ENCODE results near the gene ROR2.
"Not testable (repeated sequence)": the region's sequence is repeated elsewhere in the genome, so short reads cannot be mapped to it uniquely, and the experiment has no call there.

ROR2 gene

DNA sequence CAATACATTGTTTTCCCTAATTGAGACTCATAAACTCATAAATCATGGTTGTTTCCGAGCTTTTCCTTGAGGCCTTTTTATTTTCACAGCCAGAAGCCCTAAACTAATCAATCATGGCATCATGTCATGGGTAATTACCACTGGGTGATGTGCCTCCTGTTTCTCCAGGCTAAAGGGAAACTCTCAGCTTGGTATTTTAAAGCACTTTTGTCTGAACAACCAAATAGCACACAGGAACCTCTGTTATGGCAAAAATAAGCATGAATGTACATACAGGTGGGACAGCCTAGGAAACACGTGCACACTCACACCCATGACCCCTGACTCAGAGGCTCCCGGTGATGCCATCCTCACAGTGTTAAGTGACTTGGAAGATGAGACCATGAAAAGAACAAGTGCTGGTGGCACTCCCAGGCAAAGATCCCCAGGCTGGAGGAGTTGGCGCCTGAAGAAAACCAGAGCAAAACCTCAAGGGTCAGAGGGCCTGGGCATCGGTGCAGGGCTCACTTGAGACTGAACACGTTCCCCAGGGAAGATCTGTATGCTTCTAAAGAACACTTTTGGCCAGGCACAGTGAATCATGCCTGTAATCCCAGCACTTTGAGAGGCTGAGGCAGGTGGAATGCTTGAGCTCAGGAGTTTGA lies 154.3 kb downstream of the ROR2 start:
- DNase-seq: no peak

DNA sequence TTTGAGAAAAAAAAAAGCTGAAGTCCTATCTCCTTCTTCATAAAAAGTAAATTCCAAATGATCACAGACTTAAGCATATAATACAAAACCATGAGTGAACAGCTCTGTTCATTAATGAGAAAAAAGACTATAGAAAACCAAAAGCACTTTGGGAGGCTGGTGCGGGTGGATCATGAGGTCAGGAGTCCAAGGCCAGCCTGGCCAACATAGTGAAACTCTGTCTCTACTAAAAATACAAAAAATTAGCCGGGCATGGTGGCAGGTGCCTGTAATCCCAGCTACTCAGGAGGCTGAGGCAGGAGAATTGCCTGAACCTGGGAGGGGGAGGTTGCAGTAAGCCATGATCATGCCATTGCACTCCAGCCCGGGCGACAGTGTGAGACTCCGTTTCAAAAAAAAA lies 156.7 kb downstream of the ROR2 start:
- not testable (repeated sequence) for DNase-seq

DNA sequence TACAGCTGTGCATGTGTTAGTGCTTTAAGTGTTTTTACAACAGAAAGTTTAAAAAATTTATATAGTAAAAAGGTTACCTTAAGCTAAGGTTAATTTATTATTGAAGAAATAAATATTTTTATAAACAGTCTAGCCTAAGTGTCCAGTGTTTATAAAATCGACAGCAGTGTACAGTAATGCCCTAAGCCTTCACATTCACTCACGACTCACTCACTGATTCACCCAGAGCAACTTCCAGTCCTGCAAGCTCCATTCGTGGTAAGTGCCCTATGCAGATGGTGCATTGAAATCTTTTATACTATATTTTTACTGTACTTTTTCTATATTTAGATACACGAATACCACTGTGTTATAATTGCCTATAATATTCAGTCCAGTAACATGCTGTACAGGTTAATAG lies 159.1 kb downstream of the ROR2 start:
- DNase-seq: no peak

DNA sequence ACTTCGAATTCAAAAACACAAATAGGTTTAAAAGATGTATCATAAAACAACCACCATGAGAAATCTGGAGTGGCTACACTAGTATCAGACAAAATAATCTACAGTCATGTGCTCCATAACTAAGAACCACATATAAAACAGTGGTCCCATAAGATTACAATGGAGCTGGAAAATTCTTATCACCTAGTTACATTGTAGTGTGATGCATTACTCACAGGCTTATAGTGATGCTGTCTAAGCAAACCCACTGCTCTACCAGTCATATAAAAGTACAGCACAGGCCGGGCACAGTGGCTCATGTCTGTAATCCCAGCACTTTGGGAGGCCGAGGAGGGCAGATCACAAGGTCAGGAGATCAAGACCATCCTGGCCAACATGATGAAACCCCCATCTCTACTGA lies 160.1 kb downstream of the ROR2 start:
- DNase-seq: no peak

DNA sequence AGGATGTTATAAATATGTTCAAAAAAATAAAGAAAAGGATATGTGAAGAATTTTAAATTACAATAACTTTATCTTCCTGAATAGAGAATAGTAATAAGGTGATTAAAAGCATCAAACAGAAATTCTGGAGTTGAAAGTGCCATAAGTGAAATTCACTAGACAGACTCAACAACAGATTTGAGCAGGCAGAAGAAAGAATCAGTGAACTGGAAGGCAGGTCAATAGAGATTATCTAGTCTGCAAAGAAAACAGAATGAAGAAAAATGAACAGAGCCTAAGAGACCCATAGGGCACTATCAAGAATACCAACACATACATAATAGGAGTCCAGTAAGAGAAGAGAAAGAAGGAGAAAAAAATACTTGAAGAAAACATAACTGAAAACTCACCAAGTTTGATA lies 162.1 kb downstream of the ROR2 start:
- no peak for DNase-seq

DNA sequence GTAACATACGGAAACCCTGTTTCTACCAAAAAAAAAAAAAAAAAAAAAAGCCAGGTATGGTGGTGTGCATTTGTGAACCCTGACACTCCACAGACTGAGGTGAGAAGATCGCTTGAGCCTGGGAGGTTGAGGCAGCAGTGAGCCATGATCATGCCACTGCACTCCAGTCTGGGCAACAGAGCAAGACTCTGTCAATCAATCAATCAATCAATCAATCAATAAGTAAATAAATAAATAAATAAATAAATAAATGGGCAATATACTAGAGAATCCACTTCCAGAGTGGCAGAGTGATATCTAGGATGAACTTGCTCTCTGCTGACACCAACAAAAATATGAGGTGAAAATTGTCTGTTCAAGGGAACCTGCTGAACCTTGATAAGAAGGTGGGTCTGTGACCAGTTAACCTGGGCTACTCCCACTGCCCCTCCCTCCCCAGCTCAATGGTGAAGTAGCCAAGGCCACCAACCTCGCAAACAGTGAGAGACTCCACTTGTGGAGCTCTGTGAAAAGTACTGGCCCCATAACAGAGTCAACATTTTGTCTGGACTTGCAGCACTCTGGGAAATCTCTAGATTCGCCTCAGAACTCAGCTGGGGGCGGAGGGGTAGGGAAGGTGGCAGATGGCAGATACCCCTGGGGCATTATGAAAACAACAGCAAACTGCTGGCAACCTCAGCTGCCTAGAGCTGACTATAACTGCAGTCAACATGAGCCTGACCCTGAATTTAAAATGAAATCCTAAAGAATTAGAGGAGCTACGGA lies 163.7 kb downstream of the ROR2 start:
- DNase-seq: no peak

DNA sequence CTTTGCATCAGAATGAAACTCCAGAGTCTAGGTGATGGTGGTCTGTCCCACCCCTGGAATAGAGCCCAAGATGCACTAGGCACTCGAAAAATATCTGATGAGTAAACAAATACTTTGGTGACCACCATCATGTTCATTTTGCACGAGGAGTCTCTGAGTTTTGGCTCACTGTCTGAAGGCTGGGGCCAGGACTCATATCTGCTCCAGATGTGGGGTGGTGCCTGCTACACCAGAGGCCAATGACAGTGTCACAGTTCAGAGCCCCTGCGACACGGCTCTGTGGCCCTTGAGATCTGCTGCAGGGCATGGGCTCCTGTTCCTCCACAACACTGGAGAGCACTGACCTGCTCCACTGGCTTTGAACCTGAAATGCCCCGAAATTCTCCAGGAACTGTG lies 164.6 kb downstream of the ROR2 start:
- DNase-seq: no peak

DNA sequence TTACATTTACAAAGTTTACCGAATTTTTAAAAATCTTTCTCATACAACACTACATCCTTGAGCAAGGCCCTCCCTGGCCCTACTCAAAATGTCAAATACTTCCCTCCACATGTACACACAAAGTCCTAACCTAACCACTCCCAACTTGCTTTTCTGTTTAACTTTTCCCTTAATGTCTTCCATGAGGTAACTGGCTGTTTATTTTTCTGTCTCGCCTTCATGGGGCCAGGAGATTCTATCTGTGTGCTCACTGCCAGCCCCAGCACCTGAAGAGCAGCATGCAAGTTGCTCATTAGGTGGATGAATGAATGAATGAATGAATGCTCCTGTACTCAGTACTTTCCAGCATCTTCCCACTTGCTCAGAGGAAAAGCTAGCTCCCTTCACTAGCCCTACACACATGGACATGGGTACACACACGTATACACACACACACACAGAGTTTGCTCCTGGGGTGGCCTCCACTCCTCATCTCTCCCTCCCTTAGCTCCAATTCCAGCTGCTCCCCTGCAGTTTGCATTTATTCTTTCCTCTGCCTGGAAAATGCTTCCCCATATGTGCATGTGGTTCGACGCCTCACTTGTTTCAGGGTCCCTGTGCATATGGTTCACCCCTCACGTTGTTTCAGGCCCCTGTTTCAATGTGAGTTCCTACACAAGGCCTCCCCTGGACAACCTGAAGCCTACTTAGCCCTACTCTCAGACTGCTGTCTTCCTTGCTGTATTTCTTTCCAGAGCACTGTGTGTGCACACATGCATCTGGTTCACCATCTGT lies 165.2 kb downstream of the ROR2 start:
- no peak for DNase-seq

DNA sequence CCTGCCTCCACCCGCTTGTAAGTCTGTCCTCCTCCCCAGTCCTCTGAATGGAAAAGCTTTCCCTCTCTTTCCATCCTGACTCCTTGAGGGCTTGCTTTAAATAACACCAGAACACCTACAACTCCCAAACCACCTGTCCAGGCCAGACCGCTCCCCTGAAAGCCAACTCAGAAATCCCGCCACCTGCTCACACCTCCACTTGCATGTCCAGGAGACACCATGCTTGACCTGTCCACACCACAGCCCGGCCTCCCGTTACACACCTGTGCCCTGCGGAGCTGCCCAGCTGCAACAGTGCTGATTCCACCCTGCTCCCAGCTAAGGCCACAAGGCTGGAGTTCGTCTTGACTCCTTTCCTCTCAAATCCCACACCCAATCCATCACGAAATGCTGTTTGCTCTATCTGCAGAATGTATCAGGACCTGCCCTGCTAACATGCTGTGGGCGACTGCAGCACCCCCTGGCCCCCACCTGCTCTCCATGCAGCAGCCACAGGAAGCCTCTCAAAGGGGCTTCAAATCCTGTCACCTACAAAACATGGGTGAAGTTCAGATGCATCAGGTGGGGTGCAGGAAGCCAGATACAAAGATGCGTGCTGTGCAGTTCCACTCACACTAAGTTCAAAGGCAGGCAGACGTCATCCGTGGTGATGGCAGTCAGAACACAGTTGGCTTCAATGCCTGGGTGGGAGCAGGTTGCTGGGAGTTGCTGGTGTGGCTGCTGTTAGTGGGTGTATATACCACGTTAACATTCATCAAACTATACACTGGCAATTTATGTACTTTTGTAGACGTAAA lies 166.0 kb downstream of the ROR2 start:
- DNase-seq: no peak

DNA sequence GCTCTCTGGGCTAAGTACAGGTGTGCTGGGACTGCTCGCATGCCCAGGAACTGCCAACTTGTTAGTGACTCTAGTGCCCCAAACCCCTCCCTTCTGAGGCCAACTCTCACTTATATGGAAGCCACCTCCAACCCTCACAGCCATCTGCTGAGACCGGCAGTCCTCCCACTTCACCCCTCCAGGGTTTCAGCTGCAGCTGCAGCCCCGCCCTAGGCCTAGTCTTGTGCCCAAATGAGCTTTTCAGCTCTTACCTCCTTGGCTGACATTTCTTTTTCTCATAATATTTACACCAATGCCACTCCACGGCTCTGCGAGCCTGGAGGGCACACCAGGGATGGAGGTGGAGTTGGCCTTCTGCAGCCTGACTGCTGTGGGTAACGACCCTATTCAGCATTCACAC lies 166.6 kb downstream of the ROR2 start:
- no peak for DNase-seq

DNA sequence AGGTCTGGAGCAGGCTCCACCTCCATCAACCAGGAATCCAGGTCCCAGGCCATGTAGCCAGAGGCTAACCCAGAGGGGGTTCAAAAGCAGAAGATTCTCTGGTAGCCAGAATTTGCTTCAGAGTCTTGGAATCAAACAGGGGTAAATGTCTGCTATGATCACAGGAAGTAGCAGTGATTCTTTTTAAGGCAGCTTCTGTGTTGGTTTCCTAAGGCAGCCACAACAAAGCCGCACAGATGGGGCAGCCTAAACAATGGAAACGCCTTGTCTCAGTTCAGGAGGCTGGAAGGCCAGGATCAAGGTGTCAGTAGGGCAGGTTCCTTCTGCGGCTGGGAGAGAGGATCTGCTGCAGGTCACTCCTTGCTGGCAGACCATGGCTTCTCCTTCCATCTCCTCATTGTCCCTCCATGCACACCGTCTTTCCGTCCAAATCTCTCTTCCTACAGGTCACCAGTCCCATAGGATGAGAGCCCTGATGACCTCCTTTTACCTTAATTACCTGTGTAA lies 167.3 kb downstream of the ROR2 start:
- no peak for DNase-seq

DNA sequence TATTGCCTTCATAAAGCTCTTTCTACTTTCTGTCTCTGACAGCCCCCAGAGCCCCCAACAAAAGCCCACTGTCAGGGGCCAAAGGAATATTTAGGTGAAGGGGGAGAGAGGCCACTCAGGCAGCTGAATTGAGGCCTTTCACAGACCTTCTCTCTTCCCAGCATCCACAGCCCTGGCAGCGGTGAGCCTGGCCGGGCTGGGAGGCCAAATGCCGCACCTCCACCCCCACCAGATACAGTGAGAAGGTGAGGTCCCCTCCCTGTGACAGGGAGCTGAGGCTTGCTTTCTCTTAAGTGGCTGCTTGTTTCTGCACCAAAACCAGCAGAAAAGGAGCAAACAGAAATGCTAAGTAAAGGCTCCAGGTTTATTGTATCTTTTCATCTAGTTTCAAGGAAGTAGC lies 168.1 kb downstream of the ROR2 start:
- DNase-seq: no peak

DNA sequence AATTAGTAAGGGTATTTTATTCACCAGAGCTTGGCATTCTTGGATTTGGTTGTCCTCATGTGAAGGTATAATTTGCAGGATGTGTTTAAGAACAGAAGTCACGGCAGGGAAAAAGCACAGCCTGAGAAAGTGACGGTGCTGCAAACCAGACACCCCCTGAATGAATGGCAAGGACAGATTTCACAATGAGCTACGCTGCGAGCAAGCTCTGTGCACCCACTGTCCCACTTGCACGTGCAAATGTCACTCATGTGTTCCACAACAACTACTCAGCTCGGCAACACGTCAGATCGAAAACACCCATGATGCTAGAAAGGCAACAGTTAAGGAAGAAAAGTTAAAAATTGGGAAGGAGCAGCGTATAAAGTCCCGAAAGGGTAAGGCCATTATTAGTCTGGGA lies 168.9 kb downstream of the ROR2 start:
- no peak for DNase-seq

DNA sequence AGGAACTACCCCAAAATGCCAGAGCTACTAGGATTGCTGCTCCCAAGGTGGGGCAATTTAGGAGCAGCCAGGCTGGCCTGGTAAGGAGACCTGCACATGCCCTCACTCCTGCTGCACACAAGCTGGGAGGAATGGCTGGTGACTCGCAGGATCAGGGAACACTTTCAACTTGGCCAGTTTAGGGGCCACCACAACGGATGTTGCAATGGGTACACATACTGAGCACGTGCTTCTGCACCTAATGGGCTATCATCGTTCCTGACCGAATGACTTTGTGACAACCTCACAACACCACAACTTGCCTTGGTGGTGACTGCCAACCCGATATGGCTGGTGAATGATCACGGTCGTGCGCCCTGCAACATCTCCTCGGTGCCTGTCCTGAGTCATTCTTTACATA lies 172.0 kb downstream of the ROR2 start:
- no peak for DNase-seq

DNA sequence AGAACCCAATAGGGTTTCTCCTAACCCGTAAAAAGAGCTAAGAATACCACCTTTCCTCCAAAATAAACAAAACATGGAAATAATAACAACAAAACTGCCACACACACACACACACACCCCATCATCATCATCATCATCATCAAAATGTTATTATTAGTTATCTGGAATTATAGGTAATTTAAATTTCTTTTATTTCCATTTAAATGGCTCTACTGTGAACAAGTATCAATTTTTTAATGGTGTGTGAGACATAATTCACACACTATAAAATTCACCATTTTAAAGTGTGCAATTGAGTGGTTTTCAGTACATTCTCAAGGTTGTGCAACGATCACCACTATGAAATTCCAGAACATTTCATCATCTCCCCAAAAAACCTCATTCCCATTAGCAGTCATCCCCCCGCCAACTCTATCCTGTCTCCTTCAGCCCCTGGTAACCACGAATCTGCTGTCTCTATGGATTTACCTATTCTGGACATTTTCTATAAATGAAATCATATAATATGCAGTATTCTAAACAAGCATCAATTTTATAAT lies 172.7 kb downstream of the ROR2 start:
- no peak for DNase-seq

DNA sequence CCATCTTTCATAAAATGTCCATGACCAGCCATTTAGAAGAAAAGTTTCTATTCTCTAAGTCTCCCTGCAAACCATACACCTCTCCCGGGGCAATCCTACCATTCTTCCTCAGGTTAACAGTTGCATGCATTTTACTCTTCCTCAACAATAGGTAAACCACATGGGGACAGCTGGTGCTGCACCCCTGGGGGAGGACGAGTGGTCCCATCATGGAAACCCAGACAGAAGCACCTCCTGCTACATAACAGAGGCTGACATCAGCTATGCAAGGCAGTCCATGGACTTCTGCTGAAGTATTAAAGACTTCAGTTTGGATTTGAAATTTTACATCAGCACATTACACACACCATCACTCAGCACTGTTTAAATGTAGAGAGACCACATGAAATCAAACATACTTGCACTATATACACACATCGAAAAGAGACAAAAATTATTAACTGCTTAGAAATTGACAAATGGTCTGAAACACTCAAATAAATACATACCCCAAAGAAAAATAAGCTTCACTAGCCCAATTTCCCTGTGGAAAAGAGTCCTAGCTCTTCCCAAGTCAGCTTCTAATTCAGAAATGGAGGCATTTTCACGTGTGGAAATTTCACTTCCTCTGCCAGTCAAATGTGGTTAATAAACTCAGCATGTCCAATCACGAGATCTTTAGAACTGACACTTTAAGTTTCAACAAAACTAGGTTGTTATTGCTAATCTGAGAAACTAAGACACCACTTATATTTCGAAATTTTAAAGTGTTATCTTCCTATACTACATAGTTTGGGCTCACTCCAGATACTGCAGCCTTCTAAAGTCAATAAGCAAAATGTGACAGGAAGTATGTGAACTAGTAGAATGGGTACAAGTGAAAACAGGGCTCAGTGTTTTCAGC lies 173.4 kb downstream of the ROR2 start:
- DNase-seq: no peak

DNA sequence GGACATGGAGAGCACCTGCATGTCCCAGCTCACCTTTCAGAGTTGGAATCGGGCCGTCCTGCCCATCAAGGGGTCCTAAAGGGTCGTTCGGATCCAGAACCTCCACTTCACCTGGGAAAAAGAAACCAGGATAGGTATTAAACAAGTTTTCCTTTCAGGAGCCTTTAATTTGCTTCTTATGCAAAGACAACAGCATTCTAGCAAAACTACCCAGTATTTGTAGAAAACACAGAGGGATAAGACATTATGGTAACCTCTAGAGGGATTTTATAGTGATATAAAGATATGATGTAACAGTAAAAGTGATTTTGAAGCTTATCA lies 174.4 kb downstream of the ROR2 start:
- DNase-seq: no peak

DNA sequence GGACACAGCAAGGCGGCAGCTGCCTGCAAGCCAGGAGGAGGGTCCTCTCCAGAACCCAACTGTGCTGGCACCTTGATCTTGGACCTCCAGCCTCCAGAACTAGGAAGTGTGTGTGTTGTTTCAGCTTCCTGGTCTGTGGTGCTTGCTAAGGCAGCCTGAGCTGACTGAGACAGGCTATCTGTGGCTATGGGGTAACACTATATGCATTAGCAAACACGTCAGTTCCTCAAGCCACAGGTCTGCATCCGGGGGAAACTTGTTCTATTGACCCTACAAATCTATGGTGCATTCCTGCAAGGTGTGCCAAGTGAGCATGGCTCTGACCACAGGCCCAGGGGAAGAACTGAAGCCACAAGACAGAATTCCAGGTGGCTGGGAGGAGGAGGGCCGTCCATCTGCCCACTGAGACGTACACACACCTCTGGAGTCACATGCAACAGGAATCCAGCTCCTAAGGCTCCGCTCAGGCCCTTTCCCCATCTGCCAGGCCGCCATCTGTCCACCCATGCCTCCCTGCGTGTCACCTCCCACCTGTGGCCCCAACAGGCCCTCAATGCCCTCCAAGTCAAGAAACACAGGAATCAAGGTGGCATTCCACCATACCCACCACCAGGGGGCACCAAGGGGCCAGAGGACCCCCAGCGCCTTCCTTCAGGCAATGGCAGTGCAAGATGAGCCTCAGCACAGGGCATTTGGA lies 174.9 kb downstream of the ROR2 start:
- no peak for DNase-seq

DNA sequence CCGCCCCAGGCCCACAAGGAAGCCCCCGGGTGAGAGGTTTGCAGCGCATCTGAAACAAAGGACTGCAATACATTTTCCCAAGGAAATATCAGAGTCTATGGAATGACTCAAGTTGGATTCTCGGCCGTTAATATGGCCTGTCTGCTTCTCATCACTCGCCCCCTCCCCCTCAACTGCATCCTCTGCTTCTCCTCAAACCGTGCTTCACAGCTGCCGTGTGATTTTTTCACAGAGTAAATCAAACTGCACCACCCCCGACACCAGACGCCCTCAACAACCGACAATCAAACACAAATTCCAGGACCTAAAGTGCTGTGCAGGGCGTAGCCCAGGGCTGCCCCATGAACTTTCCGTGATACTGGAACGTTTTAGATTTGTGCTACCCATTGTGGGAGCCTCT lies 176.9 kb downstream of the ROR2 start:
- DNase-seq: no peak

DNA sequence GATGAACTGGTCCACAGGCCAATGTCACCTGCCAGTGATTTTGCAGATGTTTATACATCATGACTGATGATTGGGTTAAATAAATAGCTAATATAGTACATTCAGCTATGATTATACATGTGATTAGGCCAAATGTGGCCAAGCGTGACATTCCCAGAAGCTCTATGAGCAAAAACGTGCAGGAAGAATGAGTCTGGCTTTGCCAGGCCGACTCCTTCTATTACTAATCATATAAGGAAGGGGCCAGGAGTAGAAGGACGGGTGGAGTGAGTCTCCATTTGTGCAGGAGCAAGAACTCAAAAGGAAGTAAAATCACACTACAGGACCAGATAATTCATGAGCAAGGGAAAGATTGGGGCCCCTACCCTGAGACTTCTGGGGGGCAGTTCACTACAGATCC lies 178.2 kb downstream of the ROR2 start:
- DNase-seq: no peak

DNA sequence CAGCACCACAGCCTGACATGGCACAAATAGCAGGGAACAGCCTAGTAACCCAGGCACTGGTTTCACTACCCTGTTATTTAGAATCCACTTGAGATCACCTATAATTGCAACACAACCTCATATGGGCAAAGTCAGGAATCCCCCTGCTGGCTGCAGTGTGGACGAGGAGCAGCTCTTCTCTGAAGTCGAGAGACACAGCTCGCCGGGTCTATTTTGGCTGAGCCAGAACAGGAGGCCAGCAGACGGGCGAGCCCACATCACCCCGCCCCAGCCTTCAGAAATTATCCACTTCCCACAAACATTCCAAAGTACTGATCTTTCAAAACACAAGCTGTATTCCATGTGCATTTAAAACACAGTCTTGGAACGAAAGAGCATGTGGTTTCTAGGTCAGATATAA lies 179.0 kb downstream of the ROR2 start:
- no peak for DNase-seq
